CD14-positive monocyte (primary cell): Measurements from ENCODE around the gene PKDCC. TPM values are rescaled to one million over a fixed set of nuclear protein-coding genes. Genes with fewer than 3 reads are reported as not detected.

Source experiments
- DNase-seq, 3 donors: peaks; one replicate each; pipeline ENCODE4 v3.0.0-alpha.2; 2011 to 2022
- H2AFZ ChIP-seq: 2 replicates; pipeline ENCODE4 v1.6.0; 2012; ENCODE audit warnings: mild to moderate bottlenecking, low read depth, low read length, inconsistent platforms; ENCODE audit not compliant: insufficient read depth, poor library complexity, severe bottlenecking
- H3K27ac ChIP-seq, 2 donors: 1 replicate in 1 of 2; 2 replicates in 1 of 2; pipeline ENCODE4 v1.5.1; 2012 to 2013; ENCODE audit warnings: low read length in 2 of 2, control low read depth in 1 of 2, inconsistent platforms in 1 of 2, low read depth in 1 of 2, mild to moderate bottlenecking in 1 of 2
- H3K27me3 ChIP-seq, 2 donors: one replicate each; pipeline versions ENCODE4 v1.6.0 to v1.6.1; 2011 to 2013; ENCODE audit warnings: low read length in 2 of 2; ENCODE audit not compliant: control insufficient read depth in 2 of 2, insufficient read depth in 2 of 2
- H3K36me3 ChIP-seq, 2 donors: replicated peaks in 1 of 2; 1 replicate in 1 of 2; 2 replicates in 1 of 2; pipeline versions ENCODE4 v1.5.1 to v1.6.1; 2012 to 2013; ENCODE audit warnings: low read length in 2 of 2, control low read depth in 1 of 2, inconsistent platforms in 1 of 2, mild to moderate bottlenecking in 1 of 2; ENCODE audit not compliant: insufficient read depth in 2 of 2, control insufficient read depth in 1 of 2
- H3K4me1 ChIP-seq, 2 donors: 1 replicate in 1 of 2; 2 replicates in 1 of 2; pipeline versions ENCODE4 v1.5.1 to v1.6.1; 2012 to 2013; ENCODE audit warnings: low read length in 2 of 2, control low read depth in 1 of 2, inconsistent platforms in 1 of 2, mild to moderate bottlenecking in 1 of 2, moderate library complexity in 1 of 2; ENCODE audit not compliant: insufficient read depth in 2 of 2, control insufficient read depth in 1 of 2
- H3K4me2 ChIP-seq: replicated peaks from 2 replicates; pipeline ENCODE3; 2012; ENCODE audit warnings: low read length, moderate library complexity, mild to moderate bottlenecking; ENCODE audit not compliant: poor library complexity, severe bottlenecking; ENCODE audit errors: extremely low read depth
- H3K4me3 ChIP-seq, 3 experiments: fragments of 200-600 bp in 1 of 3; sonication (generic) in 1 of 3; replicated peaks in 1 of 3; 1 replicate in 2 of 3; 2 replicates in 1 of 3; pipeline ENCODE4 v1.5.1; 2011 to 2013; ENCODE audit warnings: low read length in 3 of 3, mild to moderate bottlenecking in 3 of 3, control low read depth in 2 of 3, low read depth in 2 of 3, inconsistent platforms in 1 of 3, moderate library complexity in 1 of 3
- H3K79me2 ChIP-seq: 2 replicates; pipeline ENCODE4 v1.6.0; 2012; ENCODE audit warnings: mild to moderate bottlenecking, control low read depth, inconsistent platforms, low read length, moderate library complexity; ENCODE audit not compliant: insufficient read depth
- H3K9ac ChIP-seq: 2 replicates; pipeline ENCODE4 v1.6.0; 2017; ENCODE audit warnings: low read length, mild to moderate bottlenecking; ENCODE audit not compliant: insufficient read depth, poor library complexity, severe bottlenecking
- H3K9me3 ChIP-seq, 2 donors: replicated peaks in 1 of 2; 1 replicate in 1 of 2; 2 replicates in 1 of 2; pipeline versions ENCODE4 v1.5.1 to v1.6.1; 2012 to 2013; ENCODE audit warnings: low read length in 2 of 2, control low read depth in 1 of 2; ENCODE audit not compliant: control insufficient read depth in 1 of 2, insufficient read depth in 1 of 2
- H4K20me1 ChIP-seq: 2 replicates; pipeline ENCODE4 v1.6.0; 2012; ENCODE audit warnings: mild to moderate bottlenecking, low read length, control low read depth, moderate library complexity; ENCODE audit not compliant: insufficient read depth
- H3K27ac Mint-ChIP-seq, 7 donors: one replicate each; pipeline ENCODE4 v1.8.0; 2020; ENCODE audit warnings: mild to moderate bottlenecking in 7 of 7, mixed read lengths in 7 of 7, moderate library complexity in 6 of 7, inconsistent platforms in 2 of 7
- H3K27me3 Mint-ChIP-seq, 3 donors: one replicate each; pipeline ENCODE4 v1.8.0; 2021 to 2022; ENCODE audit warnings: low read depth in 3 of 3, mild to moderate bottlenecking in 3 of 3, mixed read lengths in 3 of 3, moderate library complexity in 3 of 3, inconsistent platforms in 1 of 3
- H3K36me3 Mint-ChIP-seq, 2 donors: one replicate each; pipeline ENCODE4 v1.8.0; 2020; ENCODE audit warnings: mixed read lengths in 2 of 2, inconsistent platforms in 1 of 2, mild to moderate bottlenecking in 1 of 2
- H3K4me1 Mint-ChIP-seq: one replicate; pipeline ENCODE4 v1.8.0; 2020; ENCODE audit warnings: mild to moderate bottlenecking, mixed read lengths
- H3K4me3 Mint-ChIP-seq, 2 donors: one replicate each; pipeline ENCODE4 v1.8.0; 2020; ENCODE audit warnings: mild to moderate bottlenecking in 2 of 2, mixed read lengths in 2 of 2, moderate library complexity in 1 of 2
- H3K9me3 Mint-ChIP-seq, 7 donors: one replicate each; pipeline ENCODE4 v1.8.0; 2020 to 2022; ENCODE audit warnings: mixed read lengths in 7 of 7, mild to moderate bottlenecking in 6 of 7, moderate library complexity in 6 of 7, inconsistent platforms in 2 of 7
- CTCF ChIP-seq: fragments of 200-600 bp; IDR thresholded peaks from one replicate; pipeline ENCODE4 v1.8.0; 2022; ENCODE audit warnings: antibody characterized with exemption, mild to moderate bottlenecking
- WGBS: methylation state at CpG from one replicate; pipeline ENCODE4 v1.1.5; 2013; ENCODE audit warnings: missing lambda C conversion rate; ENCODE audit not compliant: insufficient coverage; 5-methylcytosine and 5-hydroxymethylcytosine counted together
- intact Hi-C, 2 donors: fragments of 100-400 bp; cut with micrococcal nuclease; formaldehyde crosslinking; loops; one replicate each; pipeline versions ENCODE4 v1.15.0 to v1.15.1; 2023
- polyA plus RNA-seq, 3 donors: library from polyadenylated mRNA; depleted of rRNA in 1 of 3; unstranded in 2 of 3; stranded (reverse) in 1 of 3; fragments of 300-500 nt in 2 of 3; fragments of >200 nt in 1 of 3; fragmentation: Illumina TruSeq in 2 of 3; gene quantifications; 1 replicate in 2 of 3; 2 replicates in 1 of 3; pipeline ENCODE4 v1.2.3, GENCODE V29; 2012 to 2021

The PKDCC gene
- polyA plus RNA-seq, 3 donors = not detected

GRCh38 chr2:42045352-42045751, 2.5 kb upstream of the PKDCC start:
- intact Hi-C loops = no loop called here
- no peak overlapping the region for H3K4me3 ChIP-seq
- peaks cover 56 to 72% (median 60%) of the 10 kb centered on the region in 3 donors for H3K27me3 Mint-ChIP-seq
- H3K9me3 ChIP-seq = peaks cover 0 to 5% of the 10 kb centered on the region in 2 donors
- H2AFZ ChIP-seq = no peak overlapping the region
- peaks cover 0 to 9% (median 5%) of the 10 kb centered on the region in 7 donors for H3K9me3 Mint-ChIP-seq
- peaks cover 5 to 11% of the 10 kb centered on the region in 2 donors for H3K4me1 ChIP-seq
- H3K4me2 ChIP-seq = no peak overlapping the region
- no peaks in the 10 kb centered on the region for H3K36me3 ChIP-seq
- no peaks in the 10 kb centered on the region for H3K79me2 ChIP-seq
- H3K27ac Mint-ChIP-seq = no peak overlapping the region
- no peak overlapping the region for H3K9ac ChIP-seq
- WGBS = 100% methylated on average over 2 of the region's 3 CpGs
- peaks cover 7% of the 10 kb centered on the region for H3K4me1 Mint-ChIP-seq
- no peak for TF ChIP-seq CTCF
- peaks cover 32 to 63% of the 10 kb centered on the region in 2 donors for H3K27me3 ChIP-seq
- H3K27ac ChIP-seq = no peak overlapping the region
- no peak for DNase-seq
- no peak overlapping the region for H3K4me3 Mint-ChIP-seq
- H4K20me1 ChIP-seq = no peaks in the 10 kb centered on the region
- H3K36me3 Mint-ChIP-seq = no peaks in the 10 kb centered on the region

GRCh38 chr2:42045848-42046748, 1.7 kb upstream of the PKDCC start:
- Histone ChIP-seq H3K4me2 (no peak overlapping the region), H4K20me1 (no peaks in the 10 kb centered on the region), H3K27me3 (peaks cover 37 to 66% of the 10 kb centered on the region in 2 donors), H3K27ac (no peak overlapping the region), H3K79me2 (no peaks in the 10 kb centered on the region), H3K4me1 (peaks cover 5 to 11% of the 10 kb centered on the region in 2 donors), H3K4me3 (no peak overlapping the region), H3K36me3 (no peaks in the 10 kb centered on the region), H3K9ac (no peak overlapping the region), H3K9me3 (peaks cover 0 to 5% of the 10 kb centered on the region in 2 donors), H2AFZ (no peak overlapping the region)
- Mint-ChIP-seq H3K4me1 (peaks cover 7% of the 10 kb centered on the region), H3K4me3 (peak overlapping the region in 1 of 2 donors; percentile 59), H3K27me3 (peaks cover 63 to 76% (median 64%) of the 10 kb centered on the region in 3 donors), H3K9me3 (peaks cover 0 to 9% (median 5%) of the 10 kb centered on the region in 7 donors), H3K27ac (no peak overlapping the region), H3K36me3 (no peaks in the 10 kb centered on the region)
- 85% methylated on average over 5 of the region's 12 CpGs for WGBS
- intact Hi-C loops = no loop called here
- TF ChIP-seq CTCF = no peak
- DNase-seq = no peak
